ENCODE measurements around the gene CES1. TPM values are rescaled to one million over a fixed set of nuclear protein-coding genes. Genes with fewer than 3 reads are reported as not detected.
"Not testable (repeated sequence)": the region's sequence is repeated elsewhere in the genome, so short reads cannot be mapped to it uniquely, and the experiment has no call there.

Gene CES1
- total RNA-seq, 4 donors from 2014 or later, result 2.0 to 14.0 (median 5.5) TPM

GRCh38 chr16:55871411-55872038 lies 38.6 kb upstream of the CES1 start:
- TF ChIP-seq CTCF (IDR thresholded peaks at IDR 0.05), result no peak
- no peak overlapping the region for H3K27ac ChIP-seq
- no peak for DNase-seq

GRCh38 chr16:55868980-55869379 lies 36.1 kb upstream of the CES1 start:
- Histone ChIP-seq H3K36me3 (no peaks in the 10 kb centered on the region), H3K27me3 (no peaks in the 10 kb centered on the region), H3K27ac (no peak overlapping the region), H3K4me1 (no peaks in the 10 kb centered on the region), H3K9me3 (no peaks in the 10 kb centered on the region), H3K4me3 (no peak overlapping the region)
- DNase-seq, result no peak
- TF ChIP-seq CTCF (IDR thresholded peaks at IDR 0.05) (no peak), POLR2A (IDR thresholded peaks at IDR 0.05) (no peak)

More at GRCh38 chr16:55871411-55872038, 38.6 kb upstream of the CES1 start:
- Histone ChIP-seq H3K4me1 (no peaks in the 10 kb centered on the region), H3K4me3 (no peak overlapping the region), H3K36me3 (no peaks in the 10 kb centered on the region), H3K27me3 (no peaks in the 10 kb centered on the region), H3K9me3 (no peaks in the 10 kb centered on the region)

GRCh38 chr16:55868137-55868536 lies 35.2 kb upstream of the CES1 start:
- DNase-seq, result no peak
- no peak for TF ChIP-seq CTCF (IDR thresholded peaks at IDR 0.05)
- no peak for TF ChIP-seq POLR2A (IDR thresholded peaks at IDR 0.05)
- H3K27ac ChIP-seq, result no peak overlapping the region
- H3K4me1 ChIP-seq, result no peaks in the 10 kb centered on the region
- H3K9me3 ChIP-seq, result no peaks in the 10 kb centered on the region
- no peaks in the 10 kb centered on the region for H3K36me3 ChIP-seq
- H3K27me3 ChIP-seq, result no peaks in the 10 kb centered on the region
- H3K4me3 ChIP-seq, result no peak overlapping the region

- no peak overlapping the region for H3K4me3 ChIP-seq
- no peak for DNase-seq
- TF ChIP-seq CTCF (IDR thresholded peaks at IDR 0.05), result no peak
- TF ChIP-seq POLR2A (IDR thresholded peaks at IDR 0.05), result no peak
Observed at GRCh38 chr16:55861288-55861687, 28.4 kb upstream of the CES1 start.

GRCh38 chr16:55857650-55858049 lies 24.8 kb upstream of the CES1 start:
- not testable (repeated sequence) for H3K27ac ChIP-seq, H3K4me1 ChIP-seq, H3K36me3 ChIP-seq, H3K27me3 ChIP-seq, H3K9me3 ChIP-seq, H3K4me3 ChIP-seq, DNase-seq

More at GRCh38 chr16:55861288-55861687, 28.4 kb upstream of the CES1 start:
- Histone ChIP-seq H3K36me3 (no peaks in the 10 kb centered on the region), H3K27ac (no peak overlapping the region), H3K9me3 (no peaks in the 10 kb centered on the region), H3K27me3 (no peaks in the 10 kb centered on the region), H3K4me1 (no peaks in the 10 kb centered on the region)

- Histone ChIP-seq H3K27me3 (no peaks in the 10 kb centered on the region), H3K27ac (no peak overlapping the region), H3K9me3 (no peaks in the 10 kb centered on the region), H3K4me1 (no peaks in the 10 kb centered on the region), H3K4me3 (no peak overlapping the region), H3K36me3 (no peaks in the 10 kb centered on the region)
- no peak for DNase-seq
- TF ChIP-seq CTCF (IDR thresholded peaks at IDR 0.05) (no peak), POLR2A (IDR thresholded peaks at IDR 0.05) (no peak)
Observed at GRCh38 chr16:55856950-55857349, 24.1 kb upstream of the CES1 start.

Data from Peyer's patch (tissue), 4 donors.